GM12878 (cell line): ENCODE results near the gene LARGE1. TPM values are rescaled to one million over a fixed set of nuclear protein-coding genes. Genes with fewer than 3 reads are reported as not detected.

Experiments
- ATAC-seq: fragments of 200-7000 bp; cut with Tn5 transposase; 3 replicates; pipeline ENCODE4 v1.9.1; 2020; ENCODE audit warnings: mild to moderate bottlenecking, moderate library complexity
- BruUV-seq: library from RNA; stranded (reverse); fragments of 400-500 nt; replicated peaks from 2 replicates; lab custom pipeline; 2021; lab: Mats Ljungman, UMichigan
- CTCF ChIA-PET: fragments of 300-600 bp; sonication (Branson Sonifier 250); formaldehyde crosslinking; extraction: SDS; loops from one replicate; lab custom pipeline; 2021; ENCODE audit warnings: inconsistent platforms; lab: Yijun Ruan, JAX
- POLR2A ChIA-PET: fragments of 350-600 bp; formaldehyde crosslinking; extraction: SDS; loops from one replicate; lab custom pipeline; 2021; ENCODE audit warnings: inconsistent platforms; lab: Charles Lee
- RAD21 ChIA-PET: fragments of 300-600 bp; sonication (Branson Sonifier 250); formaldehyde crosslinking; loops from one replicate; lab custom pipeline; 2023; ENCODE audit warnings: antibody characterized with exemption; ENCODE audit not compliant: unreplicated experiment; lab: Charles Lee
- SMC1A ChIA-PET: fragments of 300-600 bp; sonication (Branson Sonifier 250); formaldehyde crosslinking; loops from one replicate; lab custom pipeline; 2023; ENCODE audit not compliant: unreplicated experiment, uncharacterized antibody; lab: Charles Lee
- DNase-seq: peaks from one replicate; pipeline ENCODE4 v3.0.0-alpha.2; 2011; ENCODE audit warnings: low read depth, low spot score
- FAIRE-seq: peaks from 3 replicates; lab custom pipeline; 2011; peaks lifted over from hg19 to GRCh38; lab: Jason Lieb, UNC
- H2AFZ ChIP-seq: 2 replicates; pipeline ENCODE4 v1.6.0; 2011; ENCODE audit warnings: low read depth, low read length, control low read depth; ENCODE audit not compliant: control insufficient read depth
- H3K27ac ChIP-seq: 2 replicates; pipeline ENCODE4 v1.5.1; 2011; ENCODE audit warnings: control low read depth; ENCODE audit not compliant: control insufficient read depth, insufficient read depth
- H3K27me3 ChIP-seq, 2 experiments: replicated peaks in 1 of 2; 2 replicates each; pipeline versions ENCODE4 v1.6.0 to v1.6.1; 2011; ENCODE audit warnings: low read length in 1 of 2; ENCODE audit not compliant: control insufficient read depth in 2 of 2, insufficient read depth in 2 of 2
- H3K36me3 ChIP-seq, 2 experiments: 2 replicates each; pipeline ENCODE4 v1.5.1; 2011; ENCODE audit warnings: low read length in 1 of 2; ENCODE audit not compliant: control insufficient read depth in 2 of 2, insufficient read depth in 2 of 2
- H3K4me1 ChIP-seq: 2 replicates; pipeline ENCODE4 v1.6.1; 2011; ENCODE audit warnings: mild to moderate bottlenecking, low read length, moderate library complexity, mixed read lengths; ENCODE audit not compliant: control insufficient read depth, insufficient read depth
- H3K4me2 ChIP-seq: 2 replicates; pipeline ENCODE4 v1.6.0; 2011; ENCODE audit warnings: control low read depth; ENCODE audit not compliant: control insufficient read depth, insufficient read depth
- H3K4me3 ChIP-seq: fragments of 200-600 bp; sonication (generic); 2 replicates; pipeline ENCODE4 v1.5.1; 2016
- H3K79me2 ChIP-seq: 2 replicates; pipeline ENCODE4 v1.6.0; 2011; ENCODE audit warnings: low read length; ENCODE audit not compliant: control insufficient read depth, insufficient read depth
- H3K9ac ChIP-seq: 2 replicates; pipeline ENCODE4 v1.8.0; 2011; ENCODE audit warnings: low read length, control low read depth, mixed read lengths; ENCODE audit not compliant: control insufficient read depth, insufficient read depth
- H3K9me3 ChIP-seq: replicated peaks from 3 replicates; pipeline ENCODE4 v1.5.1; 2011; ENCODE audit warnings: mild to moderate bottlenecking, low read length; ENCODE audit not compliant: control insufficient read depth, insufficient read depth
- H4K20me1 ChIP-seq: 2 replicates; pipeline ENCODE4 v1.6.0; 2011; ENCODE audit not compliant: control insufficient read depth, insufficient read depth
- BACH1 ChIP-seq: fragments of 450-650 bp; IDR thresholded peaks from 2 replicates; pipeline ENCODE4 v1.6.1; 2017; ENCODE audit warnings: mild to moderate bottlenecking, borderline replicate concordance
- FOXK2 ChIP-seq: fragments of 450-650 bp; IDR thresholded peaks from 2 replicates; pipeline ENCODE4 v1.6.1; 2017; ENCODE audit warnings: mild to moderate bottlenecking, moderate library complexity
- GATAD2B ChIP-seq: fragments of 450-650 bp; conservative IDR thresholded peaks from 2 replicates; pipeline ENCODE4 v1.6.1; 2017; ENCODE audit warnings: low read depth, mild to moderate bottlenecking, moderate library complexity
- HCFC1 ChIP-seq: fragments of 150-350 bp; IDR thresholded peaks from 2 replicates; pipeline ENCODE4 v1.6.1; 2014; ENCODE audit warnings: low read length
- RBBP5 ChIP-seq: fragments of 200-600 bp; sonication (generic); conservative IDR thresholded peaks from 2 replicates; pipeline ENCODE4 v1.6.1; 2016
- SUPT20H ChIP-seq: IDR thresholded peaks from 2 replicates; pipeline ENCODE4 v1.6.1; 2011; ENCODE audit warnings: low read depth, mild to moderate bottlenecking, low read length, moderate library complexity, borderline replicate concordance; ENCODE audit not compliant: control insufficient read depth
- WGBS: methylation state at CpG from one replicate; pipeline ENCODE4 v1.1.6; 2016; ENCODE audit warnings: low lambda C conversion rate; ENCODE audit not compliant: insufficient replicate concordance, insufficient coverage; ENCODE audit errors: missing lambda C conversion rate; 5-methylcytosine and 5-hydroxymethylcytosine counted together
- in situ Hi-C: fragments of 300-500 bp; cut with MboI; formaldehyde crosslinking; loops from 9 replicates; pipeline ENCODE4 v1.14.3; 2018; ENCODE audit warnings: mixed read lengths
- intact Hi-C: fragments of 100-400 bp; cut with micrococcal nuclease; formaldehyde crosslinking; loops from one replicate; pipeline ENCODE4 v1.14.2; 2022; ENCODE audit not compliant: unreplicated experiment
- polyA plus RNA-seq, 11 experiments: library from polyadenylated mRNA; depleted of rRNA in 4 of 11; unstranded in 6 of 11; stranded (reverse) in 5 of 11; fragments of >200 nt; fragmentation: Nextera tagmentation in 4 of 11; fragmentation: Illumina TruSeq in 1 of 11; extraction: Ambion mirVana in 4 of 11; extraction: Trizol in 1 of 11; gene quantifications; 1 replicate in 1 of 11; 2 replicates in 10 of 11; pipeline versions ENCODE4 v1.2.1 to v1.2.3, GENCODE V29; 2011 to 2016; ENCODE audit warnings: inconsistent platforms in 2 of 11, missing spikeins in 2 of 11, low read depth in 1 of 11
- total RNA-seq, 4 experiments: library from RNA; depleted of rRNA in 3 of 4; stranded (reverse); fragments of >200 nt in 3 of 4; fragmentation: Illumina TruSeq in 1 of 4; extraction: Trizol in 1 of 4; gene quantifications; 2 replicates each; pipeline versions ENCODE4 v1.2.1 to v1.2.3, GENCODE V29; 2013 to 2021
- TF ChIP-seq, protein P1 (sequence below): fragments of 450-650 bp; IDR thresholded peaks from 2 replicates; pipeline ENCODE4 v1.6.1; 2017; ENCODE audit warnings: mild to moderate bottlenecking
- TF ChIP-seq, protein P2 (sequence below): fragments of 450-650 bp; IDR thresholded peaks from 2 replicates; pipeline ENCODE4 v1.6.1; 2017; ENCODE audit warnings: mild to moderate bottlenecking, moderate library complexity
- TF ChIP-seq, protein P3 (sequence below): fragments of 450-650 bp; IDR thresholded peaks from 2 replicates; pipeline ENCODE4 v1.6.1; 2014; ENCODE audit warnings: mild to moderate bottlenecking

The LARGE1 gene
- total and polyA plus RNA-seq, 10 of the 15 experiments (the other 5 are each of a cell fraction or from before 2014, with no cell fraction given): 3.2 to 41.4 (median 17.3) TPM

DNA sequence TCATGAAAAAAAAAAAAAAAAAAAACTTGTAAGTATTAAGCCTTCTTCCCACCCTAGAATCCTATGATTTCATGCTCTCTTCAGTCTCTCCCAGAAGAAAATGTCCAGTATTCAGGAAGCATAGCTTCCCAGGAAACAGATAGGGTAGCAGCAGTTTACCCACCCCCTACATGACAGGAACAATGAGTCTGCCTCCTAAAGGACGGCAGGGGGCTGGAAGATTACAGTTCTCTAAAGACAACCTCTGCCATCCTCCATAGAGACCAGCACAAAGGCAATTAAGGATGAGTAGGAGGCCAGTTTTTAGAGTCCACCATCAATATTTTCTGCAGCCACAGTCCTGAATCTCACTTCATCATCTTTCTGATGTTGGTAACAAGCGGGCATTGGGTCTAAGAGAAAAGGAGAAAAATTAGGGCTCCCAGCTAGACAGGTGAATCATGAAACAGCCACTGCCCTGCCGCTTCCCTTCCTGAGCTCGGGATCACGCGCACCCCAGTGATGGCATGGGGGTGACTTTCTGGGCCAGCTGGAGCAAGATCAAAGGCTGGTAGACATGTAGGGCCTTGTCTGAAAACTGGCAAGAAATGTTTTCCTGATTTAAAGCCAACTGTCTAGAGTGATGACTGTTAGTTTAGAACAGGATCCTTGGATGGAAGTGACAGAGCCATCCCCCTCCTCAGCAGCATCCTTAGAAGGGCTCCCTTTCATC is 322.8 kb downstream of the LARGE1 start (continued):
- TF ChIP-seq SUPT20H: no peak
- TF ChIP-seq, protein P1, sequence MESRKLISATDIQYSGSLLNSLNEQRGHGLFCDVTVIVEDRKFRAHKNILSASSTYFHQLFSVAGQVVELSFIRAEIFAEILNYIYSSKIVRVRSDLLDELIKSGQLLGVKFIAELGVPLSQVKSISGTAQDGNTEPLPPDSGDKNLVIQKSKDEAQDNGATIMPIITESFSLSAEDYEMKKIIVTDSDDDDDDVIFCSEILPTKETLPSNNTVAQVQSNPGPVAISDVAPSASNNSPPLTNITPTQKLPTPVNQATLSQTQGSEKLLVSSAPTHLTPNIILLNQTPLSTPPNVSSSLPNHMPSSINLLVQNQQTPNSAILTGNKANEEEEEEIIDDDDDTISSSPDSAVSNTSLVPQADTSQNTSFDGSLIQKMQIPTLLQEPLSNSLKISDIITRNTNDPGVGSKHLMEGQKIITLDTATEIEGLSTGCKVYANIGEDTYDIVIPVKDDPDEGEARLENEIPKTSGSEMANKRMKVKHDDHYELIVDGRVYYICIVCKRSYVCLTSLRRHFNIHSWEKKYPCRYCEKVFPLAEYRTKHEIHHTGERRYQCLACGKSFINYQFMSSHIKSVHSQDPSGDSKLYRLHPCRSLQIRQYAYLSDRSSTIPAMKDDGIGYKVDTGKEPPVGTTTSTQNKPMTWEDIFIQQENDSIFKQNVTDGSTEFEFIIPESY: no peak

DNA sequence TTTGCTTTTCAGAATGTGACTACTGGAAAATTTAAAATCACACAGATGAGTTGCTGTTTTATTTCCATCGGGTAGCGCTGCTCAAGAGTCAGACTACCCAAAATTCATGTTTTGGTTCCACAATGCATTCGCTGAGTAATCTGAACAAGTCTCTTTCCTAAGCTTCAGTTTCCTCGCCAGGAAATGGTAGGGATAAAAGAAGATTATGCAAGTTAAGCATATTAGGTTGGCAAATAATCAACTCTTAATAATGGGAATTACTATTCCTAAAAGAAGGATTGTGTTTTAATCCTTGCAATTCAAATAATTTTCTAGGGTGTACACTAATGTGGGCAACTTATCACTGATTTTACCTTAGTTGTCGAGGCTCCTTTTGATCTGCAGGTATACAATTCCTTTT is 326.5 kb downstream of the LARGE1 start:
- ATAC-seq: no peak
- FAIRE-seq: no peak
- Histone ChIP-seq H3K4me1 (no peaks in the 10 kb centered on the region), H3K9me3 (no peaks in the 10 kb centered on the region), H2AFZ (no peak overlapping the region), H3K27me3 (no peaks in the 10 kb centered on the region), H3K4me2 (no peak overlapping the region), H4K20me1 (no peaks in the 10 kb centered on the region), H3K79me2 (no peaks in the 10 kb centered on the region), H3K36me3 (no peaks in the 10 kb centered on the region), H3K27ac (no peak overlapping the region), H3K4me3 (no peak overlapping the region), H3K9ac (no peak overlapping the region)
- no peak for DNase-seq
- intact Hi-C loops: no loop called here
- BruUV-seq: no TSS peak
- in situ Hi-C loops: no loop called here
- TF ChIP-seq HCFC1 (no peak), GATAD2B (no peak), BACH1 (no peak), RBBP5 (no peak), FOXK2 (no peak)
- TF ChIP-seq, protein P2, sequence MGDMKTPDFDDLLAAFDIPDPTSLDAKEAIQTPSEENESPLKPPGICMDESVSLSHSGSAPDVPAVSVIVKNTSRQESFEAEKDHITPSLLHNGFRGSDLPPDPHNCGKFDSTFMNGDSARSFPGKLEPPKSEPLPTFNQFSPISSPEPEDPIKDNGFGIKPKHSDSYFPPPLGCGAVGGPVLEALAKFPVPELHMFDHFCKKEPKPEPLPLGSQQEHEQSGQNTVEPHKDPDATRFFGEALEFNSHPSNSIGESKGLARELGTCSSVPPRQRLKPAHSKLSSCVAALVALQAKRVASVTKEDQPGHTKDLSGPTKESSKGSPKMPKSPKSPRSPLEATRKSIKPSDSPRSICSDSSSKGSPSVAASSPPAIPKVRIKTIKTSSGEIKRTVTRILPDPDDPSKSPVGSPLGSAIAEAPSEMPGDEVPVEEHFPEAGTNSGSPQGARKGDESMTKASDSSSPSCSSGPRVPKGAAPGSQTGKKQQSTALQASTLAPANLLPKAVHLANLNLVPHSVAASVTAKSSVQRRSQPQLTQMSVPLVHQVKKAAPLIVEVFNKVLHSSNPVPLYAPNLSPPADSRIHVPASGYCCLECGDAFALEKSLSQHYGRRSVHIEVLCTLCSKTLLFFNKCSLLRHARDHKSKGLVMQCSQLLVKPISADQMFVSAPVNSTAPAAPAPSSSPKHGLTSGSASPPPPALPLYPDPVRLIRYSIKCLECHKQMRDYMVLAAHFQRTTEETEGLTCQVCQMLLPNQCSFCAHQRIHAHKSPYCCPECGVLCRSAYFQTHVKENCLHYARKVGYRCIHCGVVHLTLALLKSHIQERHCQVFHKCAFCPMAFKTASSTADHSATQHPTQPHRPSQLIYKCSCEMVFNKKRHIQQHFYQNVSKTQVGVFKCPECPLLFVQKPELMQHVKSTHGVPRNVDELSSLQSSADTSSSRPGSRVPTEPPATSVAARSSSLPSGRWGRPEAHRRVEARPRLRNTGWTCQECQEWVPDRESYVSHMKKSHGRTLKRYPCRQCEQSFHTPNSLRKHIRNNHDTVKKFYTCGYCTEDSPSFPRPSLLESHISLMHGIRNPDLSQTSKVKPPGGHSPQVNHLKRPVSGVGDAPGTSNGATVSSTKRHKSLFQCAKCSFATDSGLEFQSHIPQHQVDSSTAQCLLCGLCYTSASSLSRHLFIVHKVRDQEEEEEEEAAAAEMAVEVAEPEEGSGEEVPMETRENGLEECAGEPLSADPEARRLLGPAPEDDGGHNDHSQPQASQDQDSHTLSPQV: no peak
- TF ChIP-seq, protein P3, sequence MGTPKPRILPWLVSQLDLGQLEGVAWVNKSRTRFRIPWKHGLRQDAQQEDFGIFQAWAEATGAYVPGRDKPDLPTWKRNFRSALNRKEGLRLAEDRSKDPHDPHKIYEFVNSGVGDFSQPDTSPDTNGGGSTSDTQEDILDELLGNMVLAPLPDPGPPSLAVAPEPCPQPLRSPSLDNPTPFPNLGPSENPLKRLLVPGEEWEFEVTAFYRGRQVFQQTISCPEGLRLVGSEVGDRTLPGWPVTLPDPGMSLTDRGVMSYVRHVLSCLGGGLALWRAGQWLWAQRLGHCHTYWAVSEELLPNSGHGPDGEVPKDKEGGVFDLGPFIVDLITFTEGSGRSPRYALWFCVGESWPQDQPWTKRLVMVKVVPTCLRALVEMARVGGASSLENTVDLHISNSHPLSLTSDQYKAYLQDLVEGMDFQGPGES: no peak
- CTCF ChIA-PET: no interaction called here
- POLR2A ChIA-PET: no interaction called here
- RAD21 ChIA-PET: no interaction called here
- WGBS: 100% methylated on average over 5 of the region's 5 CpGs
- SMC1A ChIA-PET: interaction anchor here (0.8 kb wide), 1 partner anchor 607 kb away, joined by 3 read pairs; no protein-coding TSS in a partner anchor
